Neural progenitor cell (in vitro differentiated cells): ENCODE data around the gene PLCXD3.

Experiments used
- EZH2 ChIP-seq: fragments of 200-600 bp; sonication (generic); IDR thresholded peaks from 2 replicates; pipeline ENCODE4 v1.6.1; 2017; ENCODE audit warnings: antibody characterized with exemption, mild to moderate bottlenecking, moderate library complexity
- EZH2phosphoT487 ChIP-seq: fragments of 200-600 bp; sonication (generic); IDR thresholded peaks from 2 replicates; pipeline ENCODE4 v1.6.1; 2017; ENCODE audit warnings: antibody characterized with exemption
- TF ChIP-seq, protein P1 (sequence below): fragments of 200-600 bp; sonication (generic); IDR thresholded peaks from 2 replicates; pipeline ENCODE4 v1.5.1; 2017; ENCODE audit warnings: antibody characterized with exemption, mild to moderate bottlenecking

DNA sequence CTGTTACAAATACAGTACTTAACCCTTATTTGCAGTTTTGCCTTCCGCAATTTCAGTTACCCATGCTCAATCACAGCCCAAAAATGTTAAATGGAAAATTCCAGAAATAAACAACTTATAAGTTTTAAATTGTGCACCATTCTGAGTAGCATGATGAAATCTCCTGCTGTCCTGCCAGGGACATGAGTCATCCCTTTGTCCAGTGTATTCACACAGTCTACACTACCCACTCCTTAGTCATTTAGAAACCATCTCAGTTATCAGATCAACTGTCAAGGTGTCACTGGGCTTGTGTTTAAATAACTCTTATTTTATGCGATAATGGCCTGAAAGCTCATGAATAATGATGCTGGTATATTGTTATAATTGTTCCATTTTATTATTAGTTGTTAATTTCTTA, 95.8 kb downstream of the PLCXD3 start:
- TF ChIP-seq, protein P1, sequence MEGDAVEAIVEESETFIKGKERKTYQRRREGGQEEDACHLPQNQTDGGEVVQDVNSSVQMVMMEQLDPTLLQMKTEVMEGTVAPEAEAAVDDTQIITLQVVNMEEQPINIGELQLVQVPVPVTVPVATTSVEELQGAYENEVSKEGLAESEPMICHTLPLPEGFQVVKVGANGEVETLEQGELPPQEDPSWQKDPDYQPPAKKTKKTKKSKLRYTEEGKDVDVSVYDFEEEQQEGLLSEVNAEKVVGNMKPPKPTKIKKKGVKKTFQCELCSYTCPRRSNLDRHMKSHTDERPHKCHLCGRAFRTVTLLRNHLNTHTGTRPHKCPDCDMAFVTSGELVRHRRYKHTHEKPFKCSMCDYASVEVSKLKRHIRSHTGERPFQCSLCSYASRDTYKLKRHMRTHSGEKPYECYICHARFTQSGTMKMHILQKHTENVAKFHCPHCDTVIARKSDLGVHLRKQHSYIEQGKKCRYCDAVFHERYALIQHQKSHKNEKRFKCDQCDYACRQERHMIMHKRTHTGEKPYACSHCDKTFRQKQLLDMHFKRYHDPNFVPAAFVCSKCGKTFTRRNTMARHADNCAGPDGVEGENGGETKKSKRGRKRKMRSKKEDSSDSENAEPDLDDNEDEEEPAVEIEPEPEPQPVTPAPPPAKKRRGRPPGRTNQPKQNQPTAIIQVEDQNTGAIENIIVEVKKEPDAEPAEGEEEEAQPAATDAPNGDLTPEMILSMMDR, result no peak
- no peak for TF ChIP-seq EZH2phosphoT487
- no peak for TF ChIP-seq EZH2
